Heart left ventricle (tissue), 16 donors: ENCODE measurements around the gene DIP2C. TPM values are rescaled to one million over a fixed set of nuclear protein-coding genes. Genes with fewer than 3 reads are reported as not detected.
"Not testable (repeated sequence)": the region's sequence is repeated elsewhere in the genome, so short reads cannot be mapped to it uniquely, and the experiment has no call there.

Experiments
- ATAC-seq, 4 donors: fragments of 200-7000 bp; cut with Tn5 transposase; one replicate each; pipeline ENCODE4 v1.9.1; 2020 to 2022; ENCODE audit warnings: moderate library complexity in 4 of 4, mild to moderate bottlenecking in 3 of 4, moderate number of reproducible peaks in 1 of 4
- DNase-seq, 5 donors: peaks; one replicate each; pipeline ENCODE4 v3.0.0-alpha.2; 2020
- H3K27ac ChIP-seq, 12 donors: fragments of 200-600 bp; sonication (generic) in 4 of 12; one replicate each; pipeline versions ENCODE4 v1.5.0 to v1.8.0; 2016 to 2022; ENCODE audit warnings: mild to moderate bottlenecking in 2 of 12
- H3K27me3 ChIP-seq, 9 donors: fragments of 200-600 bp; sonication (generic) in 2 of 9; one replicate each; pipeline versions ENCODE4 v1.5.1 to v1.8.0; 2016 to 2022; ENCODE audit warnings: mild to moderate bottlenecking in 3 of 9
- H3K36me3 ChIP-seq, 9 donors: fragments of 200-600 bp; sonication (generic) in 2 of 9; one replicate each; pipeline versions ENCODE4 v1.5.0 to v1.8.0; 2018 to 2022; ENCODE audit warnings: mild to moderate bottlenecking in 2 of 9
- H3K4me1 ChIP-seq, 12 donors: fragments of 200-600 bp; sonication (generic) in 4 of 12; one replicate each; pipeline versions ENCODE4 v1.5.0 to v1.8.0; 2016 to 2022; ENCODE audit warnings: mild to moderate bottlenecking in 3 of 12
- H3K4me3 ChIP-seq, 12 donors: fragments of 200-600 bp; sonication (generic) in 4 of 12; one replicate each; pipeline versions ENCODE4 v1.5.0 to v1.8.0; 2017 to 2022; ENCODE audit warnings: mild to moderate bottlenecking in 9 of 12, moderate library complexity in 4 of 12
- H3K9me3 ChIP-seq, 12 donors: fragments of 200-600 bp; sonication (generic) in 4 of 12; one replicate each; pipeline versions ENCODE4 v1.5.0 to v1.8.0; 2016 to 2022; ENCODE audit warnings: mild to moderate bottlenecking in 1 of 12
- CTCF ChIP-seq, 12 donors: fragments of 200-600 bp; sonication (generic) in 4 of 12; IDR thresholded peaks; one replicate each; pipeline versions ENCODE4 v1.5.0 to v1.8.0; 2018 to 2022; ENCODE audit warnings: antibody characterized with exemption in 12 of 12, mild to moderate bottlenecking in 5 of 12
- POLR2A ChIP-seq, 2 donors: fragments of 450-650 bp; IDR thresholded peaks; one replicate each; pipeline ENCODE4 v1.6.1; 2017; ENCODE audit warnings: antibody characterized with exemption in 2 of 2, mild to moderate bottlenecking in 2 of 2, moderate library complexity in 2 of 2
- WGBS, 4 donors: extraction: QIAGEN DNeasy Blood & Tissue Kit in 2 of 4; methylation state at CpG; one replicate each; pipeline versions ENCODE4 v1.1.5 to v1.1.7; 2013 to 2018; 5-methylcytosine and 5-hydroxymethylcytosine counted together
- intact Hi-C, 10 donors: fragments of 100-400 bp; cut with DNase I; formaldehyde crosslinking; loops; one replicate each; pipeline versions ENCODE4 v1.11.1 to v1.14.2; 2022
- polyA plus RNA-seq, 2 donors: library from polyadenylated mRNA; stranded (reverse); fragments of 200-250 nt; gene quantifications; one replicate each; pipeline ENCODE4 v1.2.3, GENCODE V29; 2013
- total RNA-seq, 9 donors: library from RNA; depleted of rRNA in 2 of 9; stranded (reverse); fragments of >200 nt in 2 of 9; fragmentation: NEBNext Ultra II Directional in 3 of 9; extraction: Animal tissue kit (Norgen Biotek cat#: 25700) in 3 of 9; gene quantifications; one replicate each; pipeline versions ENCODE4 v1.1.0 to v1.2.4, GENCODE V29; 2016 to 2023
- donor health status: ischemic (EF 13 %, LVEDD 7.1; RV severe dilation, severe dysfunction).
- donor health status: healthy with polysubstance abuse.
- donor health status: DM: no; HTN: yes; CAD: no.
- donor health status: DM: no; HTN: no; CAD: no.
- donor health status: ischemic (EF 25% LVEDD 6.9; RV normal size, moderate dysfunction).
- donor health status: ischemic (EF 25% LVEDD 5.7; RV mildly dilated, moderate dysfunction).
- donor health status: healthy.
- donor health status: DM: yes; HTN: yes; CAD: no.
- donor health status: ischemic (EF 35%, LVEDD 5.7; RV mildly dilated, moderate dysfunction).
- donor health status: nonischemic (EF 11% LVEDD 7.7; RV severe dilation, severe dysfunction).
- donor health status: DM: yes; HTN: yes; CAD: no.
- donor health status: PGD.
- donor health status: ischemic (EF 29% LVEDD 5.4; RV normal size, mild dysfunction).
- donor health status: nonischemic (EF 23%, LVEDD 6.1; RV moderate dilation, normal function).

Gene DIP2C
- total and polyA plus RNA-seq, 11 donors: 7.4 to 43.1 (median 28.5) TPM

GRCh38 chr10:427761-428519, 261.5 kb downstream of the DIP2C start:
- H3K4me1 ChIP-seq: no peaks in the 10 kb centered on the region
- 80 to 82% (median 81%) methylated on average over 9 of the region's 9 CpGs for WGBS, 4 donors
- no peaks in the 10 kb centered on the region for H3K27me3 ChIP-seq
- peaks cover 0 to 2% (median 0%) of the 10 kb centered on the region in 9 donors for H3K36me3 ChIP-seq
- no peak overlapping the region for H3K27ac ChIP-seq
- peaks cover 0 to 8% (median 0%) of the 10 kb centered on the region in 12 donors for H3K9me3 ChIP-seq
- intact Hi-C loops: no loop called here
- H3K4me3 ChIP-seq: no peak overlapping the region
- ATAC-seq: no peak
- TF ChIP-seq CTCF (IDR thresholded peaks at IDR 0.05): no peak
- TF ChIP-seq POLR2A (IDR thresholded peaks at IDR 0.05): no peak
- DNase-seq: no peak

GRCh38 chr10:425365-425764, 264.1 kb downstream of the DIP2C start:
- WGBS, 4 donors: 97% methylated on average over 12 of the region's 12 CpGs
- peaks cover 0 to 20% (median 10%) of the 10 kb centered on the region in 9 donors for H3K36me3 ChIP-seq
- ATAC-seq, H3K27me3 ChIP-seq, H3K9me3 ChIP-seq, H3K4me1 ChIP-seq, H3K4me3 ChIP-seq, DNase-seq, H3K27ac ChIP-seq, intact Hi-C loops: not testable (repeated sequence)

- DNase-seq, H3K27me3 ChIP-seq, H3K4me3 ChIP-seq, H3K27ac ChIP-seq, H3K9me3 ChIP-seq, intact Hi-C loops, H3K4me1 ChIP-seq, ATAC-seq: not testable (repeated sequence)
- H3K36me3 ChIP-seq: peaks cover 0 to 27% (median 17%) of the 10 kb centered on the region in 9 donors
- 82 to 96% (median 94%) methylated on average over 9 to 11 of the region's 11 CpGs for WGBS, 4 donors
Observed at GRCh38 chr10:424724-425123, 264.7 kb downstream of the DIP2C start.

GRCh38 chr10:423178-423577, 266.3 kb downstream of the DIP2C start:
- H3K4me1 ChIP-seq: no peaks in the 10 kb centered on the region
- H3K27me3 ChIP-seq: no peaks in the 10 kb centered on the region
- no peak overlapping the region for H3K4me3 ChIP-seq
- H3K9me3 ChIP-seq: no peaks in the 10 kb centered on the region
- WGBS, 4 donors: 91 to 95% (median 94%) methylated on average over 7 of the region's 7 CpGs
- intact Hi-C loops: no loop called here
- H3K36me3 ChIP-seq: peaks cover 0 to 42% (median 29%) of the 10 kb centered on the region in 9 donors
- no peak overlapping the region for H3K27ac ChIP-seq
- no peak for TF ChIP-seq CTCF (IDR thresholded peaks at IDR 0.05)
- TF ChIP-seq POLR2A (IDR thresholded peaks at IDR 0.05): no peak
- ATAC-seq (no peak), DNase-seq (no peak)

- Histone ChIP-seq H3K27ac (no peak overlapping the region), H3K4me1 (no peaks in the 10 kb centered on the region), H3K36me3 (peaks cover 0 to 43% (median 29%) of the 10 kb centered on the region in 9 donors), H3K27me3 (no peaks in the 10 kb centered on the region), H3K4me3 (no peak overlapping the region), H3K9me3 (no peaks in the 10 kb centered on the region)
- TF ChIP-seq CTCF (IDR thresholded peaks at IDR 0.05) (no peak), POLR2A (IDR thresholded peaks at IDR 0.05) (no peak)
- DNase-seq (no peak), ATAC-seq (peak in 1 of 4 donors; percentile 15)
- WGBS, 4 donors: 86 to 90% (median 88%) methylated on average over 14 of the region's 14 CpGs
- intact Hi-C loops: no loop called here
Observed at GRCh38 chr10:422675-423074, 266.8 kb downstream of the DIP2C start.
